Measurements from ENCODE around the gene P2RY14.

DNA sequence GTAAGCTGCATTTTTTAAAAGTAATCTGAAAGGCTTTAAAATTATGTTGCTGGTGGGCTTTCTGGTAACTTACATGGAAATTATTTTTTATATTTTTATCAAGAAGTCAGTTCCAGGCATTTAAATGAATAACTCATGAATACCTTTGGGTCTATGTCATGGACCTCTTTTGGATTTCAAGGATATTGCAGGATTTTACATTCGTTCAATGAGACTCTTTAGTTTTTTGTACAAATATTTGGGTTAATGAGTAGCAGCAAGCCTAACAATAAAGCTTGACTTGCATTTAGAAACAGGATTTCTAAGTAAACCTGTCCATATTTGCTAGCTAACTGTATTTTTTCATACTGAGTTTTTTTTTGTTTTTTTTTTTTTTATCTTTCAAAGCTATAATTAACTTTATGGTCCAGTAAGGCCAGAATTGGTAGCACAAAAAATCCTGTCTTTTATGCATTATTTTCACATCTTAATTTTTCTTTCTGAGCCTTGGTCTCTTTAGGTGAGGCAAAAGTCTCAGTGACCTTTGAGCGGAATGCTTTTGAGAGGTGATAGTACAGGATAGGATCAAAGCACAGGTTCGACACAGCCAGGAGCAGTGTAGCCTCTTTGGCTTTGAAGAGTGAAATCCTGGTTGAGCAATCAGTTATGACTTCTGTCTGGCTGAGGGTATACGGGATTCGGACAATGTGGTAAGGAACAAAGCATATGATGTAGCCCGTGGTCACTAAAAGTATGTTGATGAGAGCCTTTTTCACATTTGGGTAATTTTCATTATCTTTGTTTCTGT is 80.2 kb downstream of the P2RY14 start:
- TF ChIP-seq, protein P1, sequence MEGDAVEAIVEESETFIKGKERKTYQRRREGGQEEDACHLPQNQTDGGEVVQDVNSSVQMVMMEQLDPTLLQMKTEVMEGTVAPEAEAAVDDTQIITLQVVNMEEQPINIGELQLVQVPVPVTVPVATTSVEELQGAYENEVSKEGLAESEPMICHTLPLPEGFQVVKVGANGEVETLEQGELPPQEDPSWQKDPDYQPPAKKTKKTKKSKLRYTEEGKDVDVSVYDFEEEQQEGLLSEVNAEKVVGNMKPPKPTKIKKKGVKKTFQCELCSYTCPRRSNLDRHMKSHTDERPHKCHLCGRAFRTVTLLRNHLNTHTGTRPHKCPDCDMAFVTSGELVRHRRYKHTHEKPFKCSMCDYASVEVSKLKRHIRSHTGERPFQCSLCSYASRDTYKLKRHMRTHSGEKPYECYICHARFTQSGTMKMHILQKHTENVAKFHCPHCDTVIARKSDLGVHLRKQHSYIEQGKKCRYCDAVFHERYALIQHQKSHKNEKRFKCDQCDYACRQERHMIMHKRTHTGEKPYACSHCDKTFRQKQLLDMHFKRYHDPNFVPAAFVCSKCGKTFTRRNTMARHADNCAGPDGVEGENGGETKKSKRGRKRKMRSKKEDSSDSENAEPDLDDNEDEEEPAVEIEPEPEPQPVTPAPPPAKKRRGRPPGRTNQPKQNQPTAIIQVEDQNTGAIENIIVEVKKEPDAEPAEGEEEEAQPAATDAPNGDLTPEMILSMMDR (IDR thresholded peaks at IDR 0.05) = no peak
- no peak for TF ChIP-seq POLR2A (IDR thresholded peaks at IDR 0.05)
